WTC11 (cell line): ENCODE measurements around the gene EXOSC7. TPM values are rescaled to one million over a fixed set of nuclear protein-coding genes. Genes with fewer than 3 reads are reported as not detected.

ENCODE experiments used
- ATAC-seq: fragments of 200-7000 bp; cut with Tn5 transposase; 2 replicates; pipeline ENCODE4 v1.10.0; 2021; ENCODE audit warnings: mild to moderate bottlenecking, moderate library complexity
- CTCF ChIA-PET: fragments of 300-600 bp; sonication (Branson Sonifier 250); formaldehyde crosslinking; loops from one replicate; lab custom pipeline; 2021; ENCODE audit warnings: antibody characterized with exemption; lab: Charles Lee
- POLR2A ChIA-PET: fragments of 350-600 bp; sonication (Branson Sonifier 250); formaldehyde crosslinking; loops from one replicate; lab custom pipeline; 2021; ENCODE audit warnings: antibody characterized with exemption; lab: Charles Lee
- DNase-seq: peaks from one replicate; pipeline ENCODE4 v3.0.0; 2021; ENCODE audit warnings: low spot score
- H3K27ac Mint-ChIP-seq: 2 replicates; pipeline ENCODE4 v1.8.0; 2021; ENCODE audit warnings: mixed read lengths
- H3K27me3 Mint-ChIP-seq: 2 replicates; pipeline ENCODE4 v1.8.0; 2021; ENCODE audit warnings: low read depth, mild to moderate bottlenecking, moderate library complexity, mixed read lengths
- H3K36me3 Mint-ChIP-seq: 2 replicates; pipeline ENCODE4 v1.8.0; 2021; ENCODE audit warnings: mixed read lengths
- H3K4me1 Mint-ChIP-seq: 2 replicates; pipeline ENCODE4 v1.8.0; 2022; ENCODE audit warnings: mixed read lengths
- H3K4me3 Mint-ChIP-seq: 2 replicates; pipeline ENCODE4 v1.8.0; 2021; ENCODE audit warnings: mild to moderate bottlenecking, moderate library complexity, mixed read lengths
- H3K9me3 Mint-ChIP-seq: 2 replicates; pipeline ENCODE4 v1.8.0; 2021; ENCODE audit warnings: mixed read lengths
- ATF1 ChIP-seq: sonication (generic); formaldehyde crosslinking; IDR thresholded peaks from 2 replicates; pipeline ENCODE4 v1.8.1; 2023; ENCODE audit warnings: mild to moderate bottlenecking, moderate library complexity, missing genetic modification reagents
- CBFB ChIP-seq: sonication (generic); formaldehyde crosslinking; IDR thresholded peaks from 2 replicates; pipeline ENCODE4 v1.8.1; 2022; ENCODE audit warnings: mild to moderate bottlenecking, low read depth, missing genetic modification reagents
- CREM ChIP-seq: sonication (generic); formaldehyde crosslinking; IDR thresholded peaks from 2 replicates; pipeline ENCODE4 v1.8.1; 2022; ENCODE audit warnings: mild to moderate bottlenecking, missing genetic modification reagents, moderate library complexity
- EMX1 ChIP-seq: fragments of 250-450 bp; sonication (Bioruptor Pico); IDR thresholded peaks from 2 replicates; pipeline ENCODE4 v1.8.0; 2021; ENCODE audit warnings: mild to moderate bottlenecking
- ETV6 ChIP-seq: sonication (generic); formaldehyde crosslinking; IDR thresholded peaks from 2 replicates; pipeline ENCODE4 v1.8.1; 2022; ENCODE audit warnings: mild to moderate bottlenecking, missing genetic modification reagents
- FOXJ3 ChIP-seq: sonication (generic); formaldehyde crosslinking; IDR thresholded peaks from 2 replicates; pipeline ENCODE4 v1.9.0; 2021; ENCODE audit warnings: missing genetic modification reagents, mild to moderate bottlenecking, borderline replicate concordance
- NFYB ChIP-seq: sonication (generic); formaldehyde crosslinking; conservative IDR thresholded peaks from 2 replicates; pipeline ENCODE4 v1.8.0; 2022; ENCODE audit warnings: low read depth, missing genetic modification reagents
- SMAD4 ChIP-seq: sonication (generic); formaldehyde crosslinking; IDR thresholded peaks from 2 replicates; pipeline ENCODE4 v1.8.0; 2022; ENCODE audit warnings: mild to moderate bottlenecking, missing genetic modification reagents
- SP1 ChIP-seq: sonication (generic); formaldehyde crosslinking; conservative IDR thresholded peaks from 2 replicates; pipeline ENCODE4 v1.8.1; 2022; ENCODE audit warnings: missing genetic modification reagents
- ZNF263 ChIP-seq: sonication (generic); formaldehyde crosslinking; IDR thresholded peaks from 2 replicates; pipeline ENCODE4 v1.8.1; 2022; ENCODE audit warnings: low read depth, mild to moderate bottlenecking, moderate library complexity, missing genetic modification reagents
- total RNA-seq: library from RNA; stranded (reverse); gene quantifications from 3 replicates; pipeline ENCODE4 v1.2.3, GENCODE V29; 2021
- TF ChIP-seq, protein P1 (sequence below): fragments of 250-450 bp; sonication (Bioruptor Pico); IDR thresholded peaks from 2 replicates; pipeline ENCODE4 v1.9.0; 2021; ENCODE audit warnings: mild to moderate bottlenecking, borderline replicate concordance
- TF ChIP-seq, protein P2 (sequence below): fragments of 200-600 bp; IDR thresholded peaks from 2 replicates; pipeline ENCODE4 v1.8.0; 2022; ENCODE audit warnings: antibody characterized with exemption
- TF ChIP-seq, protein P3 (sequence below): sonication (generic); formaldehyde crosslinking; IDR thresholded peaks from 2 replicates; pipeline ENCODE4 v1.8.0; 2022; ENCODE audit warnings: missing genetic modification reagents
- TF ChIP-seq, protein P4 (sequence below): sonication (generic); formaldehyde crosslinking; IDR thresholded peaks from 2 replicates; pipeline ENCODE4 v1.8.0; 2022; ENCODE audit warnings: mild to moderate bottlenecking, missing genetic modification reagents
- TF ChIP-seq, protein P5 (sequence below): sonication (generic); formaldehyde crosslinking; IDR thresholded peaks from 2 replicates; pipeline ENCODE4 v1.8.1; 2022; ENCODE audit warnings: mild to moderate bottlenecking, moderate library complexity, missing genetic modification reagents
- TF ChIP-seq, protein P6 (sequence below): sonication (generic); formaldehyde crosslinking; IDR thresholded peaks from 2 replicates; pipeline ENCODE4 v1.8.0; 2022; ENCODE audit warnings: mild to moderate bottlenecking, missing genetic modification reagents

EXOSC7 gene
- total RNA-seq, 1 experiment from 2014 or later = 85.7 TPM

DNA sequence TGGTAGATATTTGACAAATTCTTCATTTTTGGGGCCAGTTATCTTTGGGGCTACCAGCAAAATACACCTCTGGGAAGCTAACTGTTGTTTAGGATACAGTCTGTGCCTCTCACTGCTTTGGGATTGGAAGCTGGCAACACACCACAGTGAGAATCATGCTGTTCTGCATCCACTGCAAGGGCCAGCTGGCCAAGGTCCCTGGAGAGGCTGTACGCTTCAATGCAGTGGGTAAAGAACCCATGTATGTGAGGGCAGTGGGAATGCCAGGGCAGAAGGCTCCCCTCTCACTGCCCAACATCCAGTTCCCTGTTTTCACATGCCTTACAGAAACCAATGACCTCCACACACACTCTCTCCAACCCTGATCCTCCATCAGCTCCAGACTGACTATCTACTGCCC, 20.1 kb upstream of the EXOSC7 start (continued):
- TF ChIP-seq, protein P1, sequence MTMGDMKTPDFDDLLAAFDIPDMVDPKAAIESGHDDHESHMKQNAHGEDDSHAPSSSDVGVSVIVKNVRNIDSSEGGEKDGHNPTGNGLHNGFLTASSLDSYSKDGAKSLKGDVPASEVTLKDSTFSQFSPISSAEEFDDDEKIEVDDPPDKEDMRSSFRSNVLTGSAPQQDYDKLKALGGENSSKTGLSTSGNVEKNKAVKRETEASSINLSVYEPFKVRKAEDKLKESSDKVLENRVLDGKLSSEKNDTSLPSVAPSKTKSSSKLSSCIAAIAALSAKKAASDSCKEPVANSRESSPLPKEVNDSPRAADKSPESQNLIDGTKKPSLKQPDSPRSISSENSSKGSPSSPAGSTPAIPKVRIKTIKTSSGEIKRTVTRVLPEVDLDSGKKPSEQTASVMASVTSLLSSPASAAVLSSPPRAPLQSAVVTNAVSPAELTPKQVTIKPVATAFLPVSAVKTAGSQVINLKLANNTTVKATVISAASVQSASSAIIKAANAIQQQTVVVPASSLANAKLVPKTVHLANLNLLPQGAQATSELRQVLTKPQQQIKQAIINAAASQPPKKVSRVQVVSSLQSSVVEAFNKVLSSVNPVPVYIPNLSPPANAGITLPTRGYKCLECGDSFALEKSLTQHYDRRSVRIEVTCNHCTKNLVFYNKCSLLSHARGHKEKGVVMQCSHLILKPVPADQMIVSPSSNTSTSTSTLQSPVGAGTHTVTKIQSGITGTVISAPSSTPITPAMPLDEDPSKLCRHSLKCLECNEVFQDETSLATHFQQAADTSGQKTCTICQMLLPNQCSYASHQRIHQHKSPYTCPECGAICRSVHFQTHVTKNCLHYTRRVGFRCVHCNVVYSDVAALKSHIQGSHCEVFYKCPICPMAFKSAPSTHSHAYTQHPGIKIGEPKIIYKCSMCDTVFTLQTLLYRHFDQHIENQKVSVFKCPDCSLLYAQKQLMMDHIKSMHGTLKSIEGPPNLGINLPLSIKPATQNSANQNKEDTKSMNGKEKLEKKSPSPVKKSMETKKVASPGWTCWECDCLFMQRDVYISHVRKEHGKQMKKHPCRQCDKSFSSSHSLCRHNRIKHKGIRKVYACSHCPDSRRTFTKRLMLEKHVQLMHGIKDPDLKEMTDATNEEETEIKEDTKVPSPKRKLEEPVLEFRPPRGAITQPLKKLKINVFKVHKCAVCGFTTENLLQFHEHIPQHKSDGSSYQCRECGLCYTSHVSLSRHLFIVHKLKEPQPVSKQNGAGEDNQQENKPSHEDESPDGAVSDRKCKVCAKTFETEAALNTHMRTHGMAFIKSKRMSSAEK (CRISPR knock-in tag) = no peak
- TF ChIP-seq, protein P2, sequence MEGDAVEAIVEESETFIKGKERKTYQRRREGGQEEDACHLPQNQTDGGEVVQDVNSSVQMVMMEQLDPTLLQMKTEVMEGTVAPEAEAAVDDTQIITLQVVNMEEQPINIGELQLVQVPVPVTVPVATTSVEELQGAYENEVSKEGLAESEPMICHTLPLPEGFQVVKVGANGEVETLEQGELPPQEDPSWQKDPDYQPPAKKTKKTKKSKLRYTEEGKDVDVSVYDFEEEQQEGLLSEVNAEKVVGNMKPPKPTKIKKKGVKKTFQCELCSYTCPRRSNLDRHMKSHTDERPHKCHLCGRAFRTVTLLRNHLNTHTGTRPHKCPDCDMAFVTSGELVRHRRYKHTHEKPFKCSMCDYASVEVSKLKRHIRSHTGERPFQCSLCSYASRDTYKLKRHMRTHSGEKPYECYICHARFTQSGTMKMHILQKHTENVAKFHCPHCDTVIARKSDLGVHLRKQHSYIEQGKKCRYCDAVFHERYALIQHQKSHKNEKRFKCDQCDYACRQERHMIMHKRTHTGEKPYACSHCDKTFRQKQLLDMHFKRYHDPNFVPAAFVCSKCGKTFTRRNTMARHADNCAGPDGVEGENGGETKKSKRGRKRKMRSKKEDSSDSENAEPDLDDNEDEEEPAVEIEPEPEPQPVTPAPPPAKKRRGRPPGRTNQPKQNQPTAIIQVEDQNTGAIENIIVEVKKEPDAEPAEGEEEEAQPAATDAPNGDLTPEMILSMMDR = no peak
- no peak for TF ChIP-seq NFYB (CRISPR knock-in tag)
- TF ChIP-seq, protein P3, sequence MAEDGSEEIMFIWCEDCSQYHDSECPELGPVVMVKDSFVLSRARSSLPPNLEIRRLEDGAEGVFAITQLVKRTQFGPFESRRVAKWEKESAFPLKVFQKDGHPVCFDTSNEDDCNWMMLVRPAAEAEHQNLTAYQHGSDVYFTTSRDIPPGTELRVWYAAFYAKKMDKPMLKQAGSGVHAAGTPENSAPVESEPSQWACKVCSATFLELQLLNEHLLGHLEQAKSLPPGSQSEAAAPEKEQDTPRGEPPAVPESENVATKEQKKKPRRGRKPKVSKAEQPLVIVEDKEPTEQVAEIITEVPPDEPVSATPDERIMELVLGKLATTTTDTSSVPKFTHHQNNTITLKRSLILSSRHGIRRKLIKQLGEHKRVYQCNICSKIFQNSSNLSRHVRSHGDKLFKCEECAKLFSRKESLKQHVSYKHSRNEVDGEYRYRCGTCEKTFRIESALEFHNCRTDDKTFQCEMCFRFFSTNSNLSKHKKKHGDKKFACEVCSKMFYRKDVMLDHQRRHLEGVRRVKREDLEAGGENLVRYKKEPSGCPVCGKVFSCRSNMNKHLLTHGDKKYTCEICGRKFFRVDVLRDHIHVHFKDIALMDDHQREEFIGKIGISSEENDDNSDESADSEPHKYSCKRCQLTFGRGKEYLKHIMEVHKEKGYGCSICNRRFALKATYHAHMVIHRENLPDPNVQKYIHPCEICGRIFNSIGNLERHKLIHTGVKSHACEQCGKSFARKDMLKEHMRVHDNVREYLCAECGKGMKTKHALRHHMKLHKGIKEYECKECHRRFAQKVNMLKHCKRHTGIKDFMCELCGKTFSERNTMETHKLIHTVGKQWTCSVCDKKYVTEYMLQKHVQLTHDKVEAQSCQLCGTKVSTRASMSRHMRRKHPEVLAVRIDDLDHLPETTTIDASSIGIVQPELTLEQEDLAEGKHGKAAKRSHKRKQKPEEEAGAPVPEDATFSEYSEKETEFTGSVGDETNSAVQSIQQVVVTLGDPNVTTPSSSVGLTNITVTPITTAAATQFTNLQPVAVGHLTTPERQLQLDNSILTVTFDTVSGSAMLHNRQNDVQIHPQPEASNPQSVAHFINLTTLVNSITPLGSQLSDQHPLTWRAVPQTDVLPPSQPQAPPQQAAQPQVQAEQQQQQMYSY = no peak
- no peak for TF ChIP-seq CREM (CRISPR knock-in tag)
- TF ChIP-seq, protein P4, sequence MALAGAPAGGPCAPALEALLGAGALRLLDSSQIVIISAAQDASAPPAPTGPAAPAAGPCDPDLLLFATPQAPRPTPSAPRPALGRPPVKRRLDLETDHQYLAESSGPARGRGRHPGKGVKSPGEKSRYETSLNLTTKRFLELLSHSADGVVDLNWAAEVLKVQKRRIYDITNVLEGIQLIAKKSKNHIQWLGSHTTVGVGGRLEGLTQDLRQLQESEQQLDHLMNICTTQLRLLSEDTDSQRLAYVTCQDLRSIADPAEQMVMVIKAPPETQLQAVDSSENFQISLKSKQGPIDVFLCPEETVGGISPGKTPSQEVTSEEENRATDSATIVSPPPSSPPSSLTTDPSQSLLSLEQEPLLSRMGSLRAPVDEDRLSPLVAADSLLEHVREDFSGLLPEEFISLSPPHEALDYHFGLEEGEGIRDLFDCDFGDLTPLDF (CRISPR knock-in tag) = no peak
- no peak for TF ChIP-seq SP1 (CRISPR knock-in tag)
- TF ChIP-seq EMX1 = no peak
- no peak for TF ChIP-seq ATF1 (CRISPR knock-in tag)

DNA sequence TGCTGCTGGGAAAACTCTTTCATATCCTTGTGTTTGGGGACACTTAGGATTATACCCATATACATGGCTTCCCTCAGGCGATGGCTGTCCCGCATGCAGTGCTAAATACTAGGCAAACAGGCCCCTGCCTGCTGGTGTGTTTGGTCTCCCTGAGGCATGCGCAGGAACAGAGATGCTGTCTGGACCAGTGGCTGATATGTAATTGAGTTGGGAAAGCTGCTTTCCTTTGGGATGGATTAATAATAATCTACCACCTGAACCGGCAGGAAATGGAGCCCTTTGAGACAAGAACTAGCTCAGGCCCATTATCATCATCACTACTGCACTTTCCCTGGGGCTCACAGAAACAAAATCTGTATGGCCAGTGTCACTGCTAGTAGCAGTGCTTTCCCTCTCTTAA, 18.1 kb upstream of the EXOSC7 start:
- ATAC-seq (no peak), DNase-seq (no peak)
- H3K36me3 Mint-ChIP-seq = peaks cover 3% of the 10 kb centered on the region; the same call in 1 of the 2 replicates
- H3K9me3 Mint-ChIP-seq = no peaks in the 10 kb centered on the region
- H3K27me3 Mint-ChIP-seq = no peaks in the 10 kb centered on the region
- no peak overlapping the region for H3K4me3 Mint-ChIP-seq
- ChIA-PET CTCF (interaction anchor here (1.4 kb wide), 1 partner anchor 43 kb away, joined by 3 read pairs; no protein-coding TSS in a partner anchor), POLR2A (no interaction called here)
- no peak overlapping the region for H3K27ac Mint-ChIP-seq
- H3K4me1 Mint-ChIP-seq = peaks cover 5% of the 10 kb centered on the region
- TF ChIP-seq CBFB (CRISPR knock-in tag) = no peak
- TF ChIP-seq, protein P5, sequence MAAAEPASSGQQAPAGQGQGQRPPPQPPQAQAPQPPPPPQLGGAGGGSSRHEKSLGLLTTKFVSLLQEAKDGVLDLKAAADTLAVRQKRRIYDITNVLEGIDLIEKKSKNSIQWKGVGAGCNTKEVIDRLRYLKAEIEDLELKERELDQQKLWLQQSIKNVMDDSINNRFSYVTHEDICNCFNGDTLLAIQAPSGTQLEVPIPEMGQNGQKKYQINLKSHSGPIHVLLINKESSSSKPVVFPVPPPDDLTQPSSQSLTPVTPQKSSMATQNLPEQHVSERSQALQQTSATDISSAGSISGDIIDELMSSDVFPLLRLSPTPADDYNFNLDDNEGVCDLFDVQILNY (CRISPR knock-in tag) = no peak
- TF ChIP-seq ZNF263 (CRISPR knock-in tag) = no peak
- TF ChIP-seq, protein P1 (CRISPR knock-in tag) = no peak
- no peak for TF ChIP-seq ETV6
- TF ChIP-seq SMAD4 (CRISPR knock-in tag) = no peak
- no peak for TF ChIP-seq NFYB (CRISPR knock-in tag)
- TF ChIP-seq FOXJ3 (CRISPR knock-in tag) = no peak
- TF ChIP-seq, protein P6, sequence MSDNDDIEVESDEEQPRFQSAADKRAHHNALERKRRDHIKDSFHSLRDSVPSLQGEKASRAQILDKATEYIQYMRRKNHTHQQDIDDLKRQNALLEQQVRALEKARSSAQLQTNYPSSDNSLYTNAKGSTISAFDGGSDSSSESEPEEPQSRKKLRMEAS = no peak
